Measurements from ENCODE around the gene CEP350. TPM values are rescaled to one million over a fixed set of nuclear protein-coding genes. Genes with fewer than 3 reads are reported as not detected.

Gene CEP350
- total and polyA plus RNA-seq, 2 of the 4 experiments (the other 2 are of a cell fraction), result 5.0 to 36.4 TPM

GRCh38 chr1:180154325-180155181 is 199.9 kb downstream of the CEP350 start, which contains the start of gene QSOX1:
QSOX1 (plus strand) TSS chr1:180154869; CDS start chr1:180154908, 39 bp downstream.
- no peaks in the 10 kb centered on the region for H3K9me3 ChIP-seq (ENCODE audit: control insufficient read depth, insufficient read depth, low read length)
- 0% methylated on average over 45 of the region's 100 CpGs; no CpG with 5 or more reads in 1 of the 2 experiments for WGBS, 2 experiments (ENCODE audit: extremely low coverage in 2 of 2, insufficient read length in 1 of 2)
- H3K4me2 ChIP-seq (ENCODE audit: low read depth, low read length), result peak within 1 kb of the TSS; percentile 96
- H3K4ac ChIP-seq (ENCODE audit: low read depth, low read length), result peak within 1 kb of the TSS; percentile 100
- intact Hi-C loops (cut with micrococcal nuclease), result loop anchor here (5.0 to 10.0 kb wide), 3 partner anchors 72 to 450 kb away; partner anchors contain the start of gene TOR1AIP1
- ChIA-PET POLR2A (ENCODE audit: unreplicated experiment) (interaction anchor here (0.5 to 1.6 kb wide), 5 partner anchors 9 to 56 kb away, joined by 3 to 6 read pairs (median 4); no protein-coding TSS in a partner anchor), CTCF (interaction anchor here (0.9 kb wide), 1 partner anchor 76 kb away, joined by 4 read pairs; no protein-coding TSS in a partner anchor)
- peak within 1 kb of the TSS; percentile 88 for H2AFZ ChIP-seq (replicated peaks; ENCODE audit: low read length, poor library complexity)
- peak within 1 kb of the TSS; percentile 94 for H3K4me3 ChIP-seq (ENCODE audit: insufficient read depth, low read depth, low read length)
- H3K27ac ChIP-seq (ENCODE audit: insufficient read depth, low read length), result peak within 1 kb of the TSS; percentile 99
- peaks cover 15 to 68% of the 10 kb centered on the region in 2 experiments for H3K79me1 ChIP-seq (ENCODE audit: low read depth in 1 of 2, low read length in 2 of 2)
- peaks cover 44% of the 10 kb centered on the region for H3K9me1 ChIP-seq (ENCODE audit: insufficient read depth, low read length)
- peak; percentile 86 for DNase-seq
- H2AK9ac ChIP-seq (replicated peaks; ENCODE audit: low read depth, low read length, poor library complexity), result peak within 1 kb of the TSS; percentile 99
- H3K4me1 ChIP-seq (ENCODE audit: control insufficient read depth, insufficient read depth, low read length), result peaks cover 33% of the 10 kb centered on the region
- H4K20me1 ChIP-seq (ENCODE audit: insufficient read depth, low read length), result peaks cover 48% of the 10 kb centered on the region
- dilution Hi-C loops (cut with HindIII; ENCODE audit: low sequenced_read_pairs, unreplicated experiment), result loop anchor here (25.0 kb wide), 1 partner anchor 117 kb away; no protein-coding TSS in a partner anchor
- peak within 1 kb of the TSS; percentile 99 for H3K9ac ChIP-seq (ENCODE audit: low read depth, low read length)
- H2BK120ac ChIP-seq (ENCODE audit: low read depth, low read length), result peak within 1 kb of the TSS; percentile 94
- H3K23ac ChIP-seq (ENCODE audit: low read depth, low read length), result peak within 1 kb of the TSS; percentile 98
- BruUV-seq (replicated peaks), result no TSS peak
- H4K8ac ChIP-seq (ENCODE audit: low read depth in 2 of 2, low read length in 2 of 2), result peak within 1 kb of the TSS; percentile 89 to 99
- peak within 1 kb of the TSS; percentile 99 for H4K5ac ChIP-seq (ENCODE audit: low read depth, low read length)
- H3K56ac ChIP-seq (ENCODE audit: extremely low read depth, insufficient read depth, low read length), result peak within 1 kb of the TSS; percentile 96
- peak within 1 kb of the TSS; percentile 96 for H2BK20ac ChIP-seq (ENCODE audit: low read depth, low read length)
- no peaks in the 10 kb centered on the region for H3K27me3 ChIP-seq (ENCODE audit: control insufficient read depth, insufficient read depth, low read length)
- peak within 1 kb of the TSS; percentile 97 for H2BK5ac ChIP-seq (ENCODE audit: low read depth, low read length, poor library complexity, severe bottlenecking)
- peaks cover 33% of the 10 kb centered on the region for H3K36me3 ChIP-seq (ENCODE audit: control insufficient read depth, insufficient read depth, low read length)
- peak within 1 kb of the TSS; percentile 99 for H4K91ac ChIP-seq (ENCODE audit: insufficient read depth, low read depth, low read length)
- ATAC-seq (ENCODE audit: low read depth), result peak; percentile 80
- peak within 1 kb of the TSS; percentile 100 for H3K14ac ChIP-seq (replicated peaks; ENCODE audit: low read depth, low read length)
- H3K18ac ChIP-seq (ENCODE audit: low read depth, low read length), result peak within 1 kb of the TSS; percentile 99
- in situ Hi-C loops (cut with MboI; ENCODE audit: low sequenced_read_pairs), result loop anchor here (5.0 to 25.0 kb wide), 2 partner anchors 62 to 442 kb away; no protein-coding TSS in a partner anchor
- peak within 1 kb of the TSS; percentile 98 for H2AK5ac ChIP-seq (ENCODE audit: low read depth, low read length)
- peak within 1 kb of the TSS; percentile 67; the same call in 2 of the 3 replicates for H2BK15ac ChIP-seq (ENCODE audit: low read depth, low read length)
- TF ChIP-seq MAFK (IDR thresholded peaks at IDR 0.05; ENCODE audit: low read depth, low read length) (no peak), CTCF (conservative IDR thresholded peaks at IDR 0.05; ENCODE audit: low read depth, low read length) (0 out of 2 replicates have a peak, but pooled peaks have one; percentile 11), ELK1 (IDR thresholded peaks at IDR 0.05; ENCODE audit: borderline replicate concordance, low read depth, low read length) (no peak), RFX5 (IDR thresholded peaks at IDR 0.05; ENCODE audit: low read depth, low read length) (no peak), RCOR1 (IDR thresholded peaks at IDR 0.05; ENCODE audit: insufficient replicate concordance, low read length) (no peak), RAD21 (IDR thresholded peaks at IDR 0.05; ENCODE audit: low read length) (peak; percentile 18), SMC3 (IDR thresholded peaks at IDR 0.05; ENCODE audit: low read depth, low read length) (peak; percentile 13), POLR2A (IDR thresholded peaks at IDR 0.05; ENCODE audit: low read depth, low read length) (peak; percentile 95), NFE2L2 (IDR thresholded peaks at IDR 0.05; ENCODE audit: low read depth, low read length) (no peak), CHD1 (IDR thresholded peaks at IDR 0.05; ENCODE audit: low read depth, low read length) (no peak), FOS (IDR thresholded peaks at IDR 0.05; ENCODE audit: low read depth, low read length) (no peak), MXI1 (IDR thresholded peaks at IDR 0.05; ENCODE audit: borderline replicate concordance, low read depth, low read length) (peak; percentile 71; the same call in 1 of the 2 replicates), CEBPB (IDR thresholded peaks at IDR 0.05; ENCODE audit: low read depth, low read length) (no peak), MAZ (IDR thresholded peaks at IDR 0.05; ENCODE audit: borderline replicate concordance, low read depth, low read length) (peak; percentile 87)
